PC-3 (cell line): ENCODE measurements around the gene COL6A1. TPM values are rescaled to one million over a fixed set of nuclear protein-coding genes. Genes with fewer than 3 reads are reported as not detected.

ENCODE experiments used
- ATAC-seq: fragments of 200-7000 bp; cut with Tn5 transposase; 2 replicates; pipeline ENCODE4 v1.9.1; 2020; ENCODE audit warnings: mild to moderate bottlenecking, moderate library complexity
- BruUV-seq: library from RNA; stranded (reverse); fragments of 400-500 nt; replicated peaks from 2 replicates; lab custom pipeline; 2021; lab: Mats Ljungman, UMichigan
- CTCF ChIA-PET: fragments of 300-600 bp; sonication (Branson Sonifier 250); formaldehyde crosslinking; loops from one replicate; lab custom pipeline; 2022; ENCODE audit warnings: antibody characterized with exemption; lab: Charles Lee
- POLR2A ChIA-PET: fragments of 300-600 bp; sonication (Branson Sonifier 250); formaldehyde crosslinking; loops from one replicate; lab custom pipeline; 2022; ENCODE audit warnings: antibody characterized with exemption; ENCODE audit not compliant: unreplicated experiment; lab: Charles Lee
- DNase-seq: peaks from one replicate; pipeline ENCODE4 v3.0.0-alpha.2; 2015
- H2AFZ ChIP-seq: fragments of 300-600 bp; sonication (generic); 2 replicates; pipeline ENCODE4 v1.6.0; 2016; ENCODE audit warnings: antibody characterized with exemption, low read length
- H3F3A ChIP-seq: fragments of 300-600 bp; sonication (generic); one replicate; pipeline ENCODE4 v1.6.0; 2017; ENCODE audit warnings: antibody characterized with exemption, low read length, control low read depth, mild to moderate bottlenecking; ENCODE audit not compliant: unreplicated experiment
- H3K27ac ChIP-seq: fragments of 300-600 bp; sonication (generic); 2 replicates; pipeline ENCODE4 v1.5.1; 2016; ENCODE audit warnings: mild to moderate bottlenecking, low read length
- H3K27me3 ChIP-seq: fragments of 300-600 bp; sonication (generic); 2 replicates; pipeline ENCODE4 v1.6.1; 2016; ENCODE audit warnings: low read length, mixed read lengths
- H3K36me3 ChIP-seq: fragments of 300-600 bp; sonication (generic); 2 replicates; pipeline ENCODE4 v1.6.1; 2016; ENCODE audit warnings: low read depth, mixed run types, low read length, mixed read lengths
- H3K4me1 ChIP-seq: fragments of 300-600 bp; sonication (generic); 2 replicates; pipeline ENCODE4 v1.5.1; 2016; ENCODE audit warnings: low read length; ENCODE audit not compliant: insufficient read depth
- H3K4me2 ChIP-seq: fragments of 300-600 bp; sonication (generic); 2 replicates; pipeline ENCODE4 v1.6.0; 2016; ENCODE audit warnings: low read length
- H3K4me3 ChIP-seq: fragments of 300-600 bp; sonication (generic); 2 replicates; pipeline ENCODE4 v1.5.1; 2016; ENCODE audit warnings: mild to moderate bottlenecking, low read length, mixed read lengths
- H3K79me2 ChIP-seq: fragments of 300-600 bp; sonication (generic); 2 replicates; pipeline ENCODE4 v1.6.1; 2017; ENCODE audit warnings: low read length, mixed read lengths
- H3K9ac ChIP-seq: fragments of 300-600 bp; sonication (generic); 2 replicates; pipeline ENCODE4 v1.6.0; 2016; ENCODE audit warnings: mild to moderate bottlenecking, low read length
- H3K9me2 ChIP-seq: fragments of 300-600 bp; sonication (generic); replicated peaks from 2 replicates; pipeline ENCODE4 v1.6.1; 2016; ENCODE audit warnings: mixed run types, low read length, mixed read lengths
- H3K9me3 ChIP-seq: fragments of 300-600 bp; sonication (generic); 2 replicates; pipeline ENCODE4 v1.6.1; 2016; ENCODE audit warnings: low read length, mixed read lengths
- H4K20me1 ChIP-seq: fragments of 300-600 bp; sonication (generic); 2 replicates; pipeline ENCODE4 v1.6.1; 2016; ENCODE audit warnings: low read length, mixed read lengths
- CTCF ChIP-seq: fragments of 300-600 bp; sonication (generic); conservative IDR thresholded peaks from 2 replicates; pipeline ENCODE4 v1.5.1; 2017; ENCODE audit warnings: antibody characterized with exemption, low read depth, mild to moderate bottlenecking, low read length
- EZH2 ChIP-seq: fragments of 300-600 bp; sonication (generic); IDR thresholded peaks from one replicate; pipeline ENCODE4 v1.6.1; 2017; ENCODE audit warnings: antibody characterized with exemption, mild to moderate bottlenecking, low read length; ENCODE audit not compliant: unreplicated experiment
- EZH2phosphoT487 ChIP-seq: fragments of 300-600 bp; sonication (generic); IDR thresholded peaks from 2 replicates; pipeline ENCODE4 v1.6.1; 2018; ENCODE audit warnings: mild to moderate bottlenecking, antibody characterized with exemption, low read length, borderline replicate concordance
- intact Hi-C: fragments of 100-400 bp; cut with micrococcal nuclease; formaldehyde crosslinking; loops from 2 replicates; pipeline ENCODE4 v1.9.0; 2023
- total RNA-seq: library from RNA; depleted of rRNA; stranded (reverse); fragments of >200 nt; gene quantifications from 2 replicates; pipeline ENCODE4 v1.2.3, GENCODE V29; 2014

Gene COL6A1
- total RNA-seq, 1 experiment from 2014 or later: 487 TPM

DNA sequence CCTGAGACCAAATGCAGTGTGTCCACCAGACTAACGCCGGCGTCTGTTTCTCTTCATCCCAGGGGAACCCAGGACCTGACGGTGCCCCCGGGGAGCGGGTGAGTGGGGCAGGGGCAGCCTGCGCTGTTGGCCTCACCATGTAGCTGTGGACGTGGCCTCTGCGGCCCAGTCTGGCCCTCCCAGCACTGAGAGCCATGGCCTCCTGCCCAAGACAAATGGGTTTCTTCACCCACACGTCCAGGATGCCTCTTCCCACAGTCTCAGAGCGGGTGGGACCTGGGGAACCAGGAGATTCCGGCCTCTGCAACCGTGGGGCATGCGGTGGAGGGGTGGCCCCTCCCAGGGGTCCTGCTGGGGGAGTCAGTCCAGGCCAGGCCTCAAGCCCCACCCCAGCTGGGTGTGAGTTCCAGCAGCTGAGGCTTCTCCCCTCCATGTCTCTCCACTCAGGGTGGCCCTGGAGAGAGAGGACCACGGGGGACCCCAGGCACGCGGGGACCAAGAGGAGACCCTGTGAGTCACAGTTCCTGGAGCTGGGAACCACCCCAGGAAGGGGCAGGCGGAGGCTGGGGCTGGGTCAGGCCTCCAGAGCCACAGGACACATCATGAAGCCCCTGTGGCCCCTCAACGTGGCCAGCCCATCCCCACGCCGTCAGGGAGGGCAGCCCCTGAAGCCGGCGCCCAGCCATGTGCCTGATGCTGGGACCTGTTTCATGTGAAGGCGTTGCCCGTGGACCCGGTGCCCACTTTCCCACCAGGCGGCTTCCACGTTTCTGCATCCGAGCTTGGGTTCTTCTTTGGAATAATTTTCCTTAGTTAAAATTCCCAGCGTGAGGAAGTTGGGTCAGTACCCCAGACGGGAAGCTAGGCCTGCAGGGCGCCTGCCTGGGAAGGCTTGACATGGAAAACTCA lies 11.0 kb downstream of the COL6A1 start:
- H3K27me3 ChIP-seq: no peaks in the 10 kb centered on the region
- H3K79me2 ChIP-seq: 0 out of 2 replicates have a peak, but pooled peaks cover 2% of the 10 kb centered on the region
- no peak overlapping the region for H3K4me3 ChIP-seq
- DNase-seq: no peak
- peaks cover 4% of the 10 kb centered on the region; the same call in 1 of the 2 replicates for H4K20me1 ChIP-seq
- no peak for ATAC-seq
- H2AFZ ChIP-seq: no peak overlapping the region
- no TSS peak for BruUV-seq
- H3K4me1 ChIP-seq: peaks cover 12% of the 10 kb centered on the region
- H3F3A ChIP-seq: no peaks in the 10 kb centered on the region
- ChIA-PET POLR2A (no interaction called here), CTCF (no interaction called here)
- H3K27ac ChIP-seq: no peak overlapping the region
- H3K9ac ChIP-seq: no peak overlapping the region
- intact Hi-C loops: no loop called here
- peaks cover 31% of the 10 kb centered on the region; the same call in 1 of the 2 replicates for H3K36me3 ChIP-seq
- TF ChIP-seq EZH2 (no peak), EZH2phosphoT487 (no peak), CTCF (no peak)
- no peaks in the 10 kb centered on the region for H3K9me3 ChIP-seq
- H3K9me2 ChIP-seq: no peaks in the 10 kb centered on the region
- no peak overlapping the region for H3K4me2 ChIP-seq

GRCh38 chr21:45993210-45994085 lies 11.9 kb downstream of the COL6A1 start:
- Histone ChIP-seq H3K4me3 (no peak overlapping the region), H4K20me1 (peaks cover 4% of the 10 kb centered on the region; the same call in 1 of the 2 replicates), H3K27ac (no peak overlapping the region), H3K9ac (no peak overlapping the region), H3K36me3 (peaks cover 38% of the 10 kb centered on the region; the same call in 1 of the 2 replicates), H2AFZ (no peak overlapping the region), H3K4me1 (peaks cover 12% of the 10 kb centered on the region), H3K4me2 (no peak overlapping the region), H3K27me3 (no peaks in the 10 kb centered on the region), H3K79me2 (0 out of 2 replicates have a peak, but pooled peaks cover 2% of the 10 kb centered on the region), H3K9me2 (no peaks in the 10 kb centered on the region), H3F3A (no peaks in the 10 kb centered on the region), H3K9me3 (no peaks in the 10 kb centered on the region)
- TF ChIP-seq CTCF (no peak), EZH2 (no peak), EZH2phosphoT487 (no peak)
- ATAC-seq (no peak), DNase-seq (no peak)
- BruUV-seq: no TSS peak
- CTCF ChIA-PET: no interaction called here
- intact Hi-C loops: no loop called here
- POLR2A ChIA-PET: interaction anchor here (0.6 kb wide), 1 partner anchor 18 kb away, joined by 3 read pairs; no protein-coding TSS in a partner anchor
